AG10803 (cell line): ENCODE measurements around the gene SUSD4.

Source experiments
- DNase-seq: peaks from one replicate; pipeline ENCODE4 v3.0.0; 2010; ENCODE audit warnings: low read depth
- H3K4me3 ChIP-seq: 2 replicates; pipeline ENCODE4 v1.5.1; 2011; ENCODE audit warnings: mild to moderate bottlenecking, low read length, control low read depth
- TF ChIP-seq, protein P1 (sequence below): conservative IDR thresholded peaks from 2 replicates; pipeline ENCODE4 v1.5.1; 2011; ENCODE audit warnings: mild to moderate bottlenecking, low read length, control low read depth, inconsistent platforms

SUSD4 gene

DNA sequence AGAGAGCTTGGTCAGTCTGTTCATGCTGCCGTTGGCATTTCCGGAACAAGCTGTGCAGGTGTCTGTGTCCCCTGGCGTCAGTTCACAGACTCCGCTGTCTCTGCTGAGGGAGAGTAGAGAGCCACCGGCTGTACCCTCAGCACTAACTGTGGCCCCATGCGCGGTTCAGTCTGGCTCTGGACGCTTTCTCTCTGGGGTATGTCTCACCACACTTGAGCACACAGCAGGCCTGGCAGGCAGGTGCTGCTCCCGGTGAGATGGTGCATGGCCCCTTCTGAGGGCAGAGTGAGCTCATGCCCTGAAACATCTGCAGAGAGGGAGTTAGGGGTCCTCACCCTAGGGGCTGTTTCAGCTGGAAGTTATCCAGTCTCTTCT lies 161.0 kb downstream of the SUSD4 start:
- no peak for DNase-seq
- no peak overlapping the region for H3K4me3 ChIP-seq
- TF ChIP-seq, protein P1, sequence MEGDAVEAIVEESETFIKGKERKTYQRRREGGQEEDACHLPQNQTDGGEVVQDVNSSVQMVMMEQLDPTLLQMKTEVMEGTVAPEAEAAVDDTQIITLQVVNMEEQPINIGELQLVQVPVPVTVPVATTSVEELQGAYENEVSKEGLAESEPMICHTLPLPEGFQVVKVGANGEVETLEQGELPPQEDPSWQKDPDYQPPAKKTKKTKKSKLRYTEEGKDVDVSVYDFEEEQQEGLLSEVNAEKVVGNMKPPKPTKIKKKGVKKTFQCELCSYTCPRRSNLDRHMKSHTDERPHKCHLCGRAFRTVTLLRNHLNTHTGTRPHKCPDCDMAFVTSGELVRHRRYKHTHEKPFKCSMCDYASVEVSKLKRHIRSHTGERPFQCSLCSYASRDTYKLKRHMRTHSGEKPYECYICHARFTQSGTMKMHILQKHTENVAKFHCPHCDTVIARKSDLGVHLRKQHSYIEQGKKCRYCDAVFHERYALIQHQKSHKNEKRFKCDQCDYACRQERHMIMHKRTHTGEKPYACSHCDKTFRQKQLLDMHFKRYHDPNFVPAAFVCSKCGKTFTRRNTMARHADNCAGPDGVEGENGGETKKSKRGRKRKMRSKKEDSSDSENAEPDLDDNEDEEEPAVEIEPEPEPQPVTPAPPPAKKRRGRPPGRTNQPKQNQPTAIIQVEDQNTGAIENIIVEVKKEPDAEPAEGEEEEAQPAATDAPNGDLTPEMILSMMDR = no peak

DNA sequence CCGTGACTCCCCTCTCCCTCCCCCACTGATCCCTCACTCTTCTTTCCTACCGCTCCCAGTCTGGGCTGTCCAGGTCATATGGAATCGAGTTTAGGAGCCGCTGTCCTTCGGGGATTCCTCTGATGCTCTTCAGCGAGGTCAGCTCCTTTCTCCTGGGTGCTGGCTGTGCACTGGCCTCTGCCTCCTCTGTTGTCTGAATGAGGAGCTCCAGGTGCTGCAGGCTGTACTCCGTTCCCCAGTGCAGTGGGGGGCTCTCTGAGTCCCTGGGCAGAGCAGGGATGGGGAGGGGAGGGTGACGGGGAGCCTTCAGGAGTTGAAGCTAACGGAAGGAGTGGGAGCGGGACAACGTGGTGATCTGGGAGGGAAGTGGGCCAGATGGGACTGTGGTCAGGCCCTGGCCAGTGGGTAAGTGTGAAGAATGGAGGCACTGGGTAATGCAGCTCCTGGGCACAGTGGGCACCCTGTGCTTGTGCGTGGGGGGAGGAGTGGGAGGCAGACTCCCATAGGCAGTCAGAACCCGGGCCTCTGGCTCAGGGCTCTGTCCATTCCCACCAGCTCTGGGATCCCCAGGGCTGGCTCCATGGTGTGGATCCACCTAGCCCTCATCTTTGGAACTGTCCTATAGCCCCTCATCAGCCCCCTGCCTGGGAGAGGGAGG lies 161.5 kb downstream of the SUSD4 start:
- no peak overlapping the region for H3K4me3 ChIP-seq
- no peak for DNase-seq
- TF ChIP-seq, protein P1 = no peak

DNA sequence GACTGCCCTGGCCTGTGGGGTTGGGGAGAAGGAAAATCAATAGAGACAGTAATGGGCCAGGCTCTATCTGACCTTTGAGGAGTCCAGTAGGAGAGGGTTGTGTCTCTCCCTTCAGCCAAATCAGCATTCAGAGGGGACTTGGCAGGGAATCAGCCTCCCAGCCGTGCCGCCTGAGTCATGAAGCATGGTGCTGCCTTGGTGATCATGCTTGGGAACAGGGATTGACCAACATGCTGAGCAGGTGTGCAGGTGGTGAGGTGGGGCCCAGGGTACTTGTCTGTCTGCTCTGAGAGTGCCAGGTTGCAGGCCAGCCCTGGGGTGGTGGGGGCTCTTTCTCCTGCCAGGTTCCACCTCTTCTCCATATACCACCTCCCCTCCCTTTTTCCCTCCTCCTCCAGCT lies 162.0 kb downstream of the SUSD4 start:
- H3K4me3 ChIP-seq = no peak overlapping the region
- TF ChIP-seq, protein P1 = no peak
- no peak for DNase-seq

DNA sequence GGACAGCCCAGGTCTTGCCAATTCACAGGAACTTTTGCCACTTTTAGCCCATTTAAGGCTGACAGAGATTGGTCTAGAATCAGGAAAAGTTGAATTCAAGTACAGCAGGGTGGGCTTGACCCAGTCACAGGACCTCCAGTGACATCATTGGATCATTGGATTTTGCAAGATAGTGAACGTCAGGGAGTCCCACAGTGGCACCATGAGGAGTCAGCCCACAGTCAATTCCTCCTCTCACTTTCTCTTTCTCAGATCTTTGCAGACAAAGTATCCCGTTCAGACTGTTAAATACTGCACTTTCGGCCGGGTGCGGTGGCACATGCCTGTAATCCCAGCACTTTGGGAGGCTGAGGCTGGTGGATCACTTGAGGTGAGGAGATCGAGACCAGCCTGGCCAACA lies 163.1 kb downstream of the SUSD4 start:
- no peak overlapping the region for H3K4me3 ChIP-seq
- no peak for DNase-seq
- TF ChIP-seq, protein P1 = no peak

DNA sequence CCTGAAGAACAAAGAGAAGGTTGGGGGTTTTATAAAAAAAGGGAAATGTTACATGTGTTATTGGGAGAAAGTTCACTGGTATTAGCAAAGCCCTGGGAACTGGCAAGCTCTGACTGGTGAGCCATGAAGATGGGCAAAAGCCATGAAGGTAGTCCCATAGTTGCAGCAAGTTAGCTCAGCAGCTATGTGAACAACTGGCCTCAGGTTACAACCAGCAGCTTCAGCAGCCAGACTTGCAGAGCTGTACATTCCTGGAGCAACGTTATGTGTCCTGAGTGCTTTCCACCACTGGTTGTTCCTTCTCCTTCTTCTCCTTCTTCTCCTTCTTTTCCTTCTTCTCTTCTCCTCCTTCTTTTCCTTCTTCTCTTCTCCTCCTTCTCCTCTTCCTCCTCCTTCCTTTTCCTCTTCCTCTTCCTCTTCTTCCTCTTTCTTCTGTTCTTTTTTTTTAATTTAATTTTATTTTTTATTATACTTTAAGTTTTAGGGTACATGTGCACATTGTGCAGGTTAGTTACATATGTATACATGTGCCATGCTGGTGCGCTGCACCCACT lies 164.8 kb downstream of the SUSD4 start:
- no peak for DNase-seq
- TF ChIP-seq, protein P1 = no peak
- H3K4me3 ChIP-seq = no peak overlapping the region

DNA sequence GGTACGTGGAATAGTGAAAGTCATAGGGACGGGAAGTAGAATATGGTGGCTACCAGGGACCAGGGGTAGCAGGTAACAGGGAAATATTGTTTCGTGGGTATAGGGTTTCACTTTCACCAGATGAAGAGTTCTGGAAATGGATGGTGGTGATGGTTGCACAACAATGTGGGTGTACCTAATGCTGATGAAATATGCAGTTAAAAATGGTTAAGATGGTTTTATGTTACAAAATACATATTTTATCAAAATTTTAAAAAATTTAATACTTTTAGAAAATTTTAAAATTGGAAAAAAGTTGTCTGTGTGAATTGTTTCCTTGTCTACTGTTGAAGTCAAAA lies 165.4 kb downstream of the SUSD4 start:
- H3K4me3 ChIP-seq = no peak overlapping the region
- TF ChIP-seq, protein P1 = no peak
- DNase-seq = no peak

DNA sequence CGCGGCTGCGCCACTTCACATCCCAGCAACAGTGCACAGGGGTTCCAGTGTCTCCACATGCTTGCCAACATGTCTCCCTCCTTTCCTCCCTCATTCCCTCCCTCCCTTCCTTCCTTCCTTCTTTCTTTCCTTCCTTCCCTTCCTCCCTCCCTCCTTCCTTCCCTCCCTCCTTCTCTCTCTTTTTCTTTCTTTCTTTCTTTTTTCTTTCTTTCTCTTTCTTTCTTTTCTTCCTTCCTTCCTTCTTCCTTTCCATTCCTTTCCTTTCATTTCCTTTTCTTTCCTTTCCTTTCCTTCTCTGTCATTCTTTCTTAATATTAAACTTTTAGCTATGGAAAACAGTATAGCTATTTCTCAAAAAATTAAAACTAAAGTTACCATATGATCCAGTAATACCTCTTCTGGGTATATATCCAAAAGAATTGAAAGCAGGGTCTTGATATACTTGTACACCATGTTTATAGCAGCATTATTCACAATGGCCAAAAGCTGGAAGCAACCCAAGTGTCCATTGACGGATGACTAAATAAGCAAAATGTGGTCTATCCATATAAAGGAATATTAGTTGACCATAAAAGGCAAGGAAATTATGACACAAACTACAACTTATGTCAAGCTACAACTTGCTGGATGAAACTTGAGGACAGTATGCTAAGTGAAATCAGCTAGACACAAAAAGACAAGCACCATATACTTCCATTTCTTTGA lies 165.9 kb downstream of the SUSD4 start:
- no peak overlapping the region for H3K4me3 ChIP-seq
- TF ChIP-seq, protein P1 = no peak
- no peak for DNase-seq
